Stimulated activated CD4-positive, alpha-beta T cell treated with anti-CD3 and anti-CD28 coated beads, Interleukin-1b, Interleukin-23, amount 100 ng/mL, for 1 hour (primary cell): Measurements from ENCODE around the gene SRBD1.

Experiments
- DNase-seq, 2 donors: peaks; one replicate each; pipeline ENCODE4 v3.0.0-alpha.2; 2020; ENCODE audit warnings: low read depth in 2 of 2

The SRBD1 gene

DNA sequence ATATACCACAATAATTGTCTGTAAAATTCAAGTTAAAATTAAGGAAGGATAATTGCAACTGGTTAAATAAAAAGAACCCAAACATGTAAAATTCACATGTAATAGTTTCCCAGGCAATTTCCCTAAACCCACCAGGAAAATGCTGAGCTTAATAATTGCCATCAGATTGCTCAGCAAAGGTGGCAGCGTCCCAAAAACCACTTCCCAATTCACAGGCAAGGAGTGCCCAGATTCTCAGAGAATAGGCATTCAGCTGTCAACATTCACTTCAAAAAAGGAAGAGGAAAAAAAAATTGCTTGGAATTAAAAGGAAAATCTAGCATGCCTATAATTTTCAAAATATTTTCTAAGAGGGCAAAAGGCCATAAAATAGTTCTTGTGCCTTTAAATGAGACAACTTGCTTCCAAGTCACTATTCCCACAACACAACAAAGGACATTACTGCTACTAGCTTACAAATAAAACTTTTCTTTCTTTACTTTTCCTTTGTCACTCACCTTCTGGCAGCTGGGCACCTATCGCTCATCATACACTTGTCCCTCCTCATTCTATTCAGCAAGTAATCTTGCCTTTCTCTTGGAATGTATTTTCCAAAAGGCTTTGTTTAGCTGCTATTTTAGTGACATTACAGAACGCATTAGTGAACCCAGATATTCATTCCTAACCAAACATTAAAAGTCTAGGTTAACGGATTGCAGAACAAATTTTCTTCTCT is 15.2 kb downstream of the SRBD1 start:
- no peak for DNase-seq

GRCh38 chr2:45591073-45591472 is 20.0 kb downstream of the SRBD1 start:
- no peak for DNase-seq

DNA sequence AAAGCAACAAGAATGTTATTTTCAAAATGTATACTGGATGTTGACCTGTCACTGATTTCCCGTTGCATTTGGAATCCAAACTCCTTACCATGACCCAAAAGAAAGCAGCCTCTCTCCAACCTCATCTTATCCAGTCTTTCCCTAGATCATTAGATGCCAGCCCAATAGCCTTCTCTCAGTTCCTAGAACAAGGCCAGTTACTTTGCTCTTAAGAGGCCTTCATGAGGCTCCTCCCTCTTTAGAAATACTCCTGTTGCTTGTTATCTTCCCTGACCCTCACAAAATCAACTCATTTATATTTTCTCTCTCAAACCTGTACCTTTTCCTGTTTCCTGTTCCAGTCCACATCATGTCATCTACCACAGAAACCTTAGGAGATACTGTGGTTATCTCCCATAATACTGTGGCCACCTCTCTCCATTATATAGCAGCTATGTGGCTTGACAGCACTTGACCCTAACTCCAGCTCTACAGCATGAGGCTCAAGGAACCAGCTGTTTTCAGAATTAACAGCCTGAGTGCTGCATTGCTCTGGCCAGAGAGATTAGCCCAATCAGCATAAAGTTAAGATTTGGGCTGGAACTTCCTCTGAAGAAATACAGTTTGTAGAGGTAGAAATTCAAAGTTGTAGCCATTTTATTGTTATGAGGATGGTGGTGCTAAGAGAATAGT is 22.8 kb downstream of the SRBD1 start:
- DNase-seq: no peak

DNA sequence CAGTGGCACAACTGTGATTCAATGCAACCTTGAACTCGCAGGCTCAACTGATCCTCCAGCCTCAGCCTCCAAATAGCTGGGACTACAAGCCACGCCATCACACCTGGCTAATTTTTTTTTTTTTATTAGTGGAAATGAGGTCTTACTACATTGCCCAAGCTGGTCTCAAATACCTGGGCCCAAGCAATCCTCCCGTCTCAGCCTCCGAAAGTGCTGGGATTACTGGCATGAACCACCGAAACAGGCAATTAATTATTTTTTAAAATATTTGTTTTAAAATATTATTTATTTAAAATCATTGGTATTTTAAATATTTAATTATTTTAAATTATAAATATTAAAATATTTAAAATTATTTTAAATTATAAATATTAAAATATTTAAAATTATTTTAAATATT is 24.5 kb downstream of the SRBD1 start:
- DNase-seq: no peak

- no peak for DNase-seq
These were observed 25.7 kb downstream of the SRBD1 start for GRCh38 chr2:45585267-45585861.

DNA sequence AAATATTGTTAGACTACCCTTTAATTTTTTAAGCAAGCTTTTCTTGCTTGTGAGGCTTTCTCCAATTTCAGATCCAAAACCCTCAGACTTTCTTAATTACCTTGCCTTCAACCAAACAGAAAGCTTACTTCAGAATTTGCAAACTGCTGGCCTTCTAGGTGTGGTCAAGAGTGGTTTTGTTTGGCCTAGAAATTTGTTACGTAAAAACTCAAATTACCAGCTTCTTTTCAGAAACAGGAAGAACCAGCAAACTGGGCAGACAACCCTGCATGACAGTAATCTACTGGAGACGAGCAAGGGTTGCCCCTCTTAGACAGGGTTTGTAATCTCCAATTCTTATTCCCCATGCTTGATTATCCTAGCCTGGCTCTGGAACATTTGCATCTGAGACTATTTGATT is 27.1 kb downstream of the SRBD1 start:
- DNase-seq: no peak

GRCh38 chr2:45582522-45582921 is 28.5 kb downstream of the SRBD1 start:
- no peak for DNase-seq

DNA sequence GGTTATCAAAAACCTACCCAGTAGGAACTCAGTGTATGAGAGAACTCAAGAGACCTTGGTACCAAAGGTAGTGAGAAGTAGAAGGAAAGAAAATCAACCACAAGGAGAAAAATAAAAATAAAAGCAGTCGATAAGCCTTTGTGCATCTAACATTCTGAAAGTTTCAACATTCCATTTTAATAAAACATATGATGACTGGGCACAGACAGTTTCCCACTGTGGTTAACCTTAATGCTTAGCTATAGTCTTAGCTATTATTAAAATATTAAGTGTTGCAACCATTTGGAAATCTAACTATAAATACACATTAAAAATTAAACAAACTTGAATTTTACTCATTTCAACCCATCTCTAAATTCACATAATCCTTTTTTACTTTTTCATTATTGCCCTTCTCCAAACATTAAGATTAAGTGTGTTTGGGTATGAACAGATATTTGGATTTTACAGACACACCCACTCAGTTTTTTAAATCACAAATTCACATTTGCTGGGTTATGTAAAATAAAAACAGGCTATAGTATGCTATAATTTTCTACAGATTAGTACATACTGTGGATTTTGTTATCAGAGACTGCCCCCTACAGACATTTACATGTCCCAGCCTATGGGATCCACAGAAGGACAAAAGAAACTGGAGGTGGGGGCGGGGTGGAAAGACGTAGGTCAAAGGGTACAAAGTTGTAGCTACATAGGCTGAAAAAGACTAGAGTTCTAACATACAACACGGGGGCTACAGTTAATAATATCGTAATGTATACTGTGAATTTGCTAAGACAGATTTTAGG is 32.8 kb downstream of the SRBD1 start:
- no peak for DNase-seq

- DNase-seq: no peak
These were observed 33.6 kb downstream of the SRBD1 start for GRCh38 chr2:45577441-45577840.

- no peak for DNase-seq
These were observed 35.2 kb downstream of the SRBD1 start for GRCh38 chr2:45575881-45576280.

GRCh38 chr2:45572979-45573378 is 38.1 kb downstream of the SRBD1 start:
- DNase-seq: no peak

DNA sequence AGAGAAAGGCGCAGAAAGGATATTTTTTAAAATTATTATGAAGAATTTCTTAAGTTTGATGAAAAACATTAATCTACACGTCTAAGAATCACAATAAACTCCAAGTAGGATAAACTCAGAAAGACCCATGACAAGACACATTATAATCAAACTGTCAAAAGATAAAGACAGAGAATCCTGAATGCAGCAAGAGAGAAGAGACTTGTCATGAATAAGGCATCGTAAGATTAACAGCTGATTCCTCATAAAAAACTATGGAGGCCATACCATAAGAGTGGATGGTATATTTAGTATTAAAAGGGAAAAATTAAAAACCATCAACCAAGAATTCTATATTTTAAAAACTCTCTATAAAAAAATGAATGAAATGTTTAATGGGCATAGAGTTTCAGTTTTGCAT is 39.1 kb downstream of the SRBD1 start:
- DNase-seq: no peak

DNA sequence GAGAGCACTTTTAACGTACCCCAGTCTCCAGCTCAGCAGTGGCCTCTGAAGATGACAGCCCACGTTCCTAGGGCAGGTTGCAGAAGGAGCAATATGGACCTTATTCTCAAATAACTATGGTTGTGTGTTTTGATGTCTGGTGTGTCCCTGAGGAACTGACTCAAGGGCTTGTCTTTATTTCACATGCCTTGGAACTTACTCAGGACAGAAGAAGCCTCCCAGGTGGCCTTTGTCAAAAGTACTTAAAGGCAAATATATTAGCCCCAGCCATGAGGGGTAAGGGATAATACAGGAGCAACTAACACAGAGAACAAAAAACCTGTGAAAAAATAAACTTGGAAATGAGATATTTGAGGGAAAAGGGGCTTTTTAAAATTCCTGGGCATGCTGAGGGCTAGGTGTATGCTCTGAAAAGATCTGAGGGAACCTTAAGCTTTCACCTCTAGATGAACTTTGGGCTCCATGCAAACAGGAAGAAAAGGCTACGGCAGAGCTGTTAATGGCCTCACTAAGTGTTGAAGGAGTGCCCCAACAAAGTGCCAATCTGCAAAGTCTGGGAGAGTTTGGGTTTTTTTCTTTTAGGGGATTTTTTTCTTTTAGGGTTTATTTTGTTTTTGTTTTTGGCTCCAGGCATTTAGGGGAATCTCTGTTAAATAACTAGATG is 40.3 kb downstream of the SRBD1 start:
- no peak for DNase-seq

DNA sequence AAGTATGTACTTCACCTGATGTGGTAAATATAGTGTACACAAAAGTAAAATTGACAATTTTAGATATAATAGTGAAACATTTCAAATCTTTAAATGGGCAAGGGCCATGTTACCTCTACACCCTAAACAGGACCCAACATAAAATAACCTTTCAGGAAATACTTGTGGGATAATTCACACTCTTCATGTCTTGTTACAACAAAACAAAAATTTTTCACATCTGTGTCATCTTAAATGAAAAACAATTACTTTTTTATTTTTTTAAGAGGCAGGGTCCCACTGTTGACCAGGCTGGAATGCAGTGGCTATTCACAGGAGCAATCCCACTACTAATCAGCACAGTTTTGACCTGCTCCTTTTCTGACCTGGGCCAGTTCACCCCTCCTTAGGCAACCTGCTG is 42.1 kb downstream of the SRBD1 start:
- DNase-seq: no peak

DNA sequence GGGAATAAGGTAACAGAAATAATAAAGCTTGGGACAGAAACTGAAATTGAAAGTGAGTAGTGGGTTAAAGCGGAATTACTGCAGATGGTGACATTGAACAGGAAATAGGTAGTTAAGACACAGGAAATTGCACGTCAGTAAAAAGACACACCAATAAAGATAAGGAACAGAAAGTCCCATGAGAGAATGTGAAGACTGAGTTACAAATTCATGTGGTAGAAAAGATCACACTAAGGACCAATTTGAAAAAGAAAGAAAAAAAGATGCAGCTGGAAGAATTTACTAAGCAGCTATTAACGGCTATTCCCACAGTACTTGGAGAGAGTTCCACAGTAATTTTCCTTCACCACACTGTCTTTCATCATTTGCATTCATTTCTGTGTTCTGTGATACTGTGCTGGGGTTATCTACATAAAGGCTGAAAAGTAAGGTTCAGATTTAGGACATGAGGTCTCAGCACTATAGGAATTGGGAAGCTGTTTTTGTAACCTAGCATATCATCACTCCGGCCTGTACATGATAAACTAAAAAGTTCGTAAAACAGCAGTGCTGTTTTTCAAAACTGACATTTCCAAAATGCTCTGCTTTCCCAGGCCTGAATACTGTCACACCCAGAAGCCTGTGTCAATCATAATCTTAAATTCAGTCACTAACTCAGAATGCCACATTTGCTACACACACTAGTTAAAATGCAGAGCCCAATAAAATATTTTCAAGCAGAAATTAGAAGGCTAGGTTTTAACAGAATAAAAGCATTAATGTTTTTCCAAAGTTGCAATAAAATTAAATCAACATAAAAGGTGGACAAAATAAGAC is 42.9 kb downstream of the SRBD1 start:
- no peak for DNase-seq

- no peak for DNase-seq
These were observed 43.6 kb downstream of the SRBD1 start for GRCh38 chr2:45567288-45567963.

DNA sequence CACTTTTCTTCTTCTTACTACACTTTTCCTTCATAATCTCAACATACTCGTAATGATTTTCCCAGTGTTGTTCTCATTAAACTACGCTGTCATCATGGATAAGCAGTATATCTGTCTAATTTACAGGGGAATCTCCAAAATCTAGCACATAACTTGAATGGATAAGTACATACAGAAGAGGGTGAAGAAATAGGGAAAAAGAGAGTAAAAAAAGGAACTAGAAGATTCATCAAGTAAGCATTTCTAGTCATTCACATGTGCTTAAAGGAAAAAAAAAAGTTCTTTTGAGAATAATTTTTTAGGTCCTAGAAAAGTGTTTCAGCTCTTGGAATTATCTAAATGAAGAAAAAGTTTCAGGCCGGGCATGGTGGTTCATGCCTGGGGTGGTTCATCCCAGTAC is 51.6 kb downstream of the SRBD1 start:
- no peak for DNase-seq

GRCh38 chr2:45554742-45555140 is 56.3 kb downstream of the SRBD1 start:
- DNase-seq: no peak

GRCh38 chr2:45554073-45554741 is 56.9 kb downstream of the SRBD1 start:
- no peak for DNase-seq

- DNase-seq: no peak
These were observed 59.2 kb downstream of the SRBD1 start for GRCh38 chr2:45551862-45552261.
